ENCODE data around the gene ELANE.
"Not testable (repeated sequence)": the region's sequence is repeated elsewhere in the genome, so short reads cannot be mapped to it uniquely, and the experiment has no call there.

Gene ELANE

GRCh38 chr19:815079-815774 is 36.9 kb upstream of the ELANE start:
- no peak for TF ChIP-seq CTCF (IDR thresholded peaks at IDR 0.05; ENCODE audit: control insufficient read depth, extremely low read depth, insufficient read depth)
- DNase-seq (ENCODE audit: low read depth), result no peak

DNA sequence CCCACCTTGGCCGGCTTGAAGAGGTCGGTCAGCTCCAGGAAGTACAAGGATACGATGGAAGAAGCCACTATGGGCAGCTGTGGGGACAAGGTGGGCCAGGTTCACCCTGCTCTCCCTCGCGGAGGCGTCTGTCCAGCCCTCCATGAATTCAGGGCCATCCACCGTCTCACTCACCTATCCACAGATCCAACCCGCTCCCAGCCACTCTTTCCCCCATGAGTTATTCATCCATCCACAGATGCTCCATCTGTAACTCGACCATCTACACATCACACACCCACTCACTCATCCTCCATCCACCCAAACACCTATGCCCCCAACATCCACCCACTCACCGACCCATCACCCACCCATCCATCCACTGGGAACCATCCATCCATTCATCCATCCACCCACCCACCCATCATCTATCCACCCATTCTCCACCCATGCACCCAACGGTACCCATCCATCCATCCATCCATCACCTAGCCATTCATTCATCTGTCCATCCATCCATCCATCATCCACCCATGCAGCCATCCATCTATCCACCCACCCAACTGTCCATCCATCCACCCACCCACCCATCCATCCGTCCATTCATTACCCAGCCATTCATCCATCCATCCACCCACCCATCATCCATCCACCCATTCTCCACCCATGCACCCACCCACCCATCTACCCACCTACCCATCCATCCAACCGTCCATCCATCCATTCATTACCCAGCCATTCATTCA is 36.2 kb upstream of the ELANE start:
- no peak for TF ChIP-seq CTCF (IDR thresholded peaks at IDR 0.05; ENCODE audit: control insufficient read depth, extremely low read depth, insufficient read depth)
- DNase-seq (ENCODE audit: low read depth), result no peak
- no peak overlapping the region for H3K4me3 ChIP-seq (ENCODE audit: low read depth, low read length)

More at GRCh38 chr19:815079-815774, 36.9 kb upstream of the ELANE start:
- no peak overlapping the region for H3K4me3 ChIP-seq (ENCODE audit: low read depth, low read length)

DNA sequence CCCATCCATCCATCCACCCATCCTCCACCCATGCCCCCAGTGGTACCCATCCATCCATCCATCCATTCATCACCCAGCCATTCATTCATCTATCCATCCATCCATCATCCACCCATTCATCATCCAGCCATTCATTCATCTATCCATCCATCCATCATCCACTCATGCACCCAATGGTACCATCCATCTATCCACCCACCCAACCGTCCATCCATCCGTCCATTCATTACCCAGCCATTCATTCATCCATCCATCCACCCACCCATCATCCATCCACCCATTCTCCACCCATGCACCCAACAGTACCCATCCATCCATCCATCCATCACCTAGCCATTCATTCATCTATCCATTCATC is 35.6 kb upstream of the ELANE start:
- H3K4me3 ChIP-seq (ENCODE audit: low read depth, low read length), result no peak overlapping the region
- no peak for TF ChIP-seq CTCF (IDR thresholded peaks at IDR 0.05; ENCODE audit: control insufficient read depth, extremely low read depth, insufficient read depth)
- no peak for DNase-seq (ENCODE audit: low read depth)

GRCh38 chr19:820212-820611 is 31.9 kb upstream of the ELANE start:
- not testable (repeated sequence) for DNase-seq (ENCODE audit: low read depth); H3K4me3 ChIP-seq (ENCODE audit: low read depth, low read length)

GRCh38 chr19:821231-821824 is 30.8 kb upstream of the ELANE start:
- TF ChIP-seq CTCF (IDR thresholded peaks at IDR 0.05; ENCODE audit: control insufficient read depth, extremely low read depth, insufficient read depth), result no peak
- no peak overlapping the region for H3K4me3 ChIP-seq (ENCODE audit: low read depth, low read length)
- DNase-seq (ENCODE audit: low read depth), result no peak

DNA sequence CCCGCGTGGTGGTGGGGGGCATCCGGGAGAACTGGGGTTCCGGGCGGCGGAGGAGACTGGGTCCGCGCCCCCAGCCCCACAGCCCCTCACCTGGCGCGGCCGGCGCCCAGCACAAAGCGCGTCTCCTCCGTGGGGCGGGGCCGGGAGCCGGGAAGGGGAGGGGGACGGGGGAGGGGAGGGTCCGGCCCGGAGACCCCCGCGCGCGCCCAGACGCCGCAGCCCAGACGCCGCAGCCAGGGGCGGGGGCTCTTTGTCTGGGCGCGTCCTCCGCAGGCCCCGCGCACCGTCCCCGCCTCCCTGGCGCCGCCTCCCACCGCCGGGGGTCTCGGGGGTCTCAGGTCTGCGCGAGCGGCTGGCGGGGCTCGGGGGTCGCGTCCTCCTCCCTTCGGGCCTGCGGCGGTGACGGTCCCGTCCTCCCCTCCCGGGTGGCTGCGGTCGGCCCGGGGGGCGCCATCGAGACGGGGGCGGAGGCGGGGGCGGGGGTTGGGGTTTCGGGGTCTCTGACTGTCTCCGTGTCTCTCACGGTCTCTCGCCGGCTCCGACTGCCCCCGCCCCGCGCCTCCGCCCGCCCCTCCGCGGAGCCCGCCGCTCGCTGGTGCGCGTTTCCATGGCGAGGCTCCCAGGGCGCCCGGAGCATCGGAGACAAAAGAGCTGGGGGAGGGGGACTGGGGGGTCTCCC is 30.1 kb upstream of the ELANE start, which contains the start of gene PLPPR3:
PLPPR3 (minus strand) TSS at position 131 of the 679 bp plus-strand sequence. CDS start 396 bp downstream, outside the sequence.
- DNase-seq (ENCODE audit: low read depth), result no peak
- TF ChIP-seq CTCF (IDR thresholded peaks at IDR 0.05; ENCODE audit: control insufficient read depth, extremely low read depth, insufficient read depth), result no peak
- H3K4me3 ChIP-seq (ENCODE audit: low read depth, low read length), result no peak within 1 kb of the TSS

DNA sequence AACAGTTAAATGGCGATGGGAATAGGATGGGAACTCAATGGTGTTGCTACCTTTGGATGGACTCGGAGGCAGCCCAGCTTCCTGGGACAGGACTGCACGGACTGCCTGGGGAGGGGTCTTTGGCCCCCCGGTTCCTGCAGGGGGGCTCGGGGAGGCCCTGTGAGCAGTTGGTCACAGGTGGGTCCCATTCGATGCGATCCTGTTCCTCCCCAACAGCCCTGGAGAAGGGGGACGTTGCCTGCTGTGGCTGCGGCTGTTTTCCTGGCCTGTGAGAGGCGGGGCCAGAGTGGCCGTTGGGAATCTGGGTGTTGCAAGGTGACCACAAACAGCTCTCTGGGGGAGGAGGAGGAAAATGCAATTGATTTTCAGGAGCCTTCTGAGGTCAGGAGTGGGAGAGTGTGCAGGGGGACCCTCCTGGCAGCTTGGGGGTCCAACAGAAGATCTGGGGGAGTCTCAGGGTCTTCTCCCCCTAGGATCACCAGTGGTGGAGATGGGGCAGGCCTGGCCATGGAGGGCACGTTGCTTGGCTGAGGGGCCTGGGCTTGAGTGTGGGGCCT is 28.5 kb upstream of the ELANE start:
- DNase-seq (ENCODE audit: low read depth), result no peak
- no peak for TF ChIP-seq CTCF (IDR thresholded peaks at IDR 0.05; ENCODE audit: control insufficient read depth, extremely low read depth, insufficient read depth)
- no peak overlapping the region for H3K4me3 ChIP-seq (ENCODE audit: low read depth, low read length)
